Fibroblast of skin of scalp (primary cell): Measurements from ENCODE around the gene INPP5E.

Experiments
- DNase-seq: peaks from one replicate; pipeline ENCODE4 v3.0.0-alpha.2; 2013

The INPP5E gene

DNA sequence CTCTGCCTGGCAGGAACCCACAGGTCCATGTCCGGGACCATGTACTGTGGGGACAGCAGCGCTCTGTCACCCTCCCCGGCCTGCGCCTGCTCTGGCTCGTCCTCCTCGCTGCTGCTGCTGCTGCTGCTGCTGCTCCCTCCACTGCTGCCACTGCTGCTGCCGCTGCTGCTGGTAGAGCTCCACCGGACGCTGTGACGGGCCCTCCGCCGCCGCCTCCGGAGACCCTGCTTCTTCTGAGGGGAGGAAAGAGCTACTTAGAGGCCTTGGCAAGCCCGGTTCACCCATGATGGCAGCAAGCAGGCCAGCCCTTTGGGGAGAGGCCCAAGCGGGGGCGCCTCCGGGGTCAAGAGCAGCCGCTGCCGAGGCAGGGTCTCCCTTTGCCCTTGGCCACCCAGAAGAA, 56.2 kb downstream of the INPP5E start:
- no peak for DNase-seq

DNA sequence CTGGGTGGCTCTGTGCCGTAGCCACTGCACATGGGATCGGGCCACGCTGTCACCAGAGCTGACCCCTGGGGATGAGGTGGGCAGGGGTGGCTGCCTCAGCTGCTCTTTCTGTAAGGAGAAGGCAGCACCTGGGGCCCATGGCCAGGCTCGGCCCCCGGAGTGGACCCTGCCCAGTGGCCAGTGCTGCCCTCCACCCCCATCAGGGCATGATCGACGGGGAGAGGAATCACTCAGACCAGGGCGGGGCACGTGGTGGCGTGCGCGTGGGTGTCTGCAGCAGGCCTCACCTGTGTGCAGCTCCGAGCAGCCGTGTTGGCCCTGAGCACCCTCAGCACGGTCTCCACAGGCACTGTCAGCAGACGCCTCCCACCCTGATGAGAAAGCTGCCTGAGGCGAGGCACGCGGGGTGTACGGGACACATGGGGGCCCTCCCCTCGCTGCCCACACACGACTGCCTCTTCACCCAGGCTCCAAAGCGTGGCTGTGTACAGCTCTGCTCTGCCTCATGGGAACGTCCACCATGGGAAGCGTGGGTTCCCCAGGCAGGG, 57.6 kb downstream of the INPP5E start:
- DNase-seq, result no peak

DNA sequence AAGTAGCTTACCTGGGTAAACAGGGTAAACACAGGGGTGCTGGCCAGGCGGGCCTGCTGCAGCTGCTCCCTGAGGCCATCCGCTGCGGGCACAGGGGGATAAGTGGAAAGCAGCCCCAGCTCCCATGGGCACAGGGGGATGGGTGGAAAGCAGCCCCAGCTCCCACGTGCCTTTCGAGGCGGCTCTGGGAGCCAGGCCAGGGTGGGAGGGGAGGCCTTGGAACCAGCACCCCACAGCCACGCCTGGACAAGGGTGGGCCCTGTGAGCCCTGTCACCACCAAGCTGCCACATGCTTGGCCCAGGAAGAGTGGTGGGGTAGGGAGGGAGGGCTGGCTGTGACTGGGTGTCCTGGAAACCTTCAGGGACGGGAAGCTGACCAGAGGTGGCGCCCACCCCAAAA, 58.3 kb downstream of the INPP5E start:
- DNase-seq, result no peak

- DNase-seq, result no peak
Measured at GRCh38 chr9:136380381-136380780, 59.3 kb downstream of the INPP5E start.

GRCh38 chr9:136379891-136380290, 59.8 kb downstream of the INPP5E start:
- DNase-seq, result no peak

DNA sequence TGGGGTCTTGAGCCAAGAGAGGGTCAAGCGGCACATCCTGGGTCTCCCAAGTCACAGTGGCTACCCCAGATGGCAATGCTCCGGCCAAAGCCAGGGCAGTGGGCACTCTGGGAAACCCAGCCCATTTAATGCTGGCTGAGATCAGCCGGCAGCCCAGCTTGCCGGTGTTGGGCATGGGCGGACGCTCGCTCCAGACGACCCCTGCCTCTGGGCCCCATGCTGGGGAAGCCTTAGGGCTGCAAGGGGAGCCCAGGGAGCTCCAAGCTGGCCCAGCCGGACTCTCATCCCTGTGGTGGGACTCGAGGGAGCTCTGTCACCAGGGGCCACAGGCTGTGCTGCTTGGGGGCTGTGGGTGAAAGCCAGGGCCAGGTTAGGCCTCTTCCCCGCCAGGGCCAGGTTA, 60.2 kb downstream of the INPP5E start:
- DNase-seq, result no peak

GRCh38 chr9:136379003-136379287, 60.7 kb downstream of the INPP5E start:
- DNase-seq, result no peak
